ENCODE measurements around the gene NISCH.

The NISCH gene

GRCh38 chr3:52436500-52437149, 18.8 kb upstream of the NISCH start:
- DNase-seq, result no peak

GRCh38 chr3:52437326-52438103, 17.9 kb upstream of the NISCH start:
- DNase-seq, result no peak

- no peak for DNase-seq
Observed at GRCh38 chr3:52438104-52438376, 17.4 kb upstream of the NISCH start.

GRCh38 chr3:52438579-52439425, 16.6 kb upstream of the NISCH start:
- no peak for DNase-seq

GRCh38 chr3:52439426-52440248, 15.8 kb upstream of the NISCH start:
- no peak for DNase-seq

GRCh38 chr3:52440249-52440551, 15.2 kb upstream of the NISCH start:
- DNase-seq, result no peak

GRCh38 chr3:52440671-52441070, 14.7 kb upstream of the NISCH start:
- no peak for DNase-seq

GRCh38 chr3:52441091-52441771, 14.2 kb upstream of the NISCH start:
- no peak for DNase-seq

GRCh38 chr3:52441772-52442332, 13.6 kb upstream of the NISCH start:
- no peak for DNase-seq

- no peak for DNase-seq
Observed at GRCh38 chr3:52442409-52443267, 12.8 kb upstream of the NISCH start.

GRCh38 chr3:52443268-52443610, 12.2 kb upstream of the NISCH start:
- no peak for DNase-seq

GRCh38 chr3:52443791-52444687, 11.4 kb upstream of the NISCH start:
- DNase-seq, result no peak

- no peak for DNase-seq
Observed at GRCh38 chr3:52444860-52445793, 10.3 kb upstream of the NISCH start, which contains the start of gene SEMA3G. TSS of gene SEMA3G (minus strand) at chr3:52445103. CDS start at chr3:52445027, 76 bp downstream.

- no peak for DNase-seq
Observed at GRCh38 chr3:52446042-52446441, 9.4 kb upstream of the NISCH start.

GRCh38 chr3:52446631-52447511, 8.5 kb upstream of the NISCH start:
- peak; percentile 7 for DNase-seq

- DNase-seq, result no peak
Observed at GRCh38 chr3:52447512-52448355, 7.7 kb upstream of the NISCH start.
